Amygdala (tissue), 56 donors: Measurements from ENCODE around the gene MAP7D3.
A peak's percentile ranks its signal among the peaks of the same experiment; 100 is the strongest.
"Not testable (repeated sequence)": the region's sequence is repeated elsewhere in the genome, so short reads cannot be mapped to it uniquely, and the experiment has no call there.

Experiments
- DNase-seq, 56 donors: peaks; one replicate each; lab custom pipeline; 2025; lab: John Stamatoyannopoulos, UW

Gene MAP7D3

DNA sequence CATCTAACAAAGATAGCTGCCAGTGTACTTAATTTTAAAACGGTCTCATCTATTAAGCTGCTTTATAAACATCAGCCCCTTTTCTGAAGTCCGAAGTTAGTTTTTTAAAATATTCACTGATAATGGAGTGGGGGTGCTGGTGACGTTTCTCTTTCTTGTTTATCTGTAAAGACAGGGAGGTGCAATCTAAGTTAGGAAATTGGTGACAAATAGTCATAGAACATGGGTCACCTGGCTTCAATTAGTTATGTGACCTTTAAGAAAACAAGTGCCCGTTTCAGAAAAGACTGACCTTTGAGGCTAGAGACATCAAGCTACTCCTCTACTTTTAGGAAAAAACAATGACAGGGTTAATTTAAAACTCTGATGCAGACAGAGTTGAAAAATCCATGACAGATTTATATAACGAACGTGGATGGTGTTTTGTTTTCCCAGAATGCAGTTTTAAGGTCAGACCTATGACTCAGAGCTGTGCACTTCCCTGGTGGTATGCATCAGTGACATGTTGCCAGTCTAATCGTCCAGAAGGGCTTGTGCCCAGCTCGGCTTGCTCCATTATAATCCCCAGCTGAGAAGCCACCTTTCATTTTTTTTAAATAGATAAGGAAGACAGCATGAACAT, 65.7 kb downstream of the MAP7D3 start:
- DNase-seq = no peak

GRCh38 chrX:136183917-136184316, 67.3 kb downstream of the MAP7D3 start:
- no peak for DNase-seq

DNA sequence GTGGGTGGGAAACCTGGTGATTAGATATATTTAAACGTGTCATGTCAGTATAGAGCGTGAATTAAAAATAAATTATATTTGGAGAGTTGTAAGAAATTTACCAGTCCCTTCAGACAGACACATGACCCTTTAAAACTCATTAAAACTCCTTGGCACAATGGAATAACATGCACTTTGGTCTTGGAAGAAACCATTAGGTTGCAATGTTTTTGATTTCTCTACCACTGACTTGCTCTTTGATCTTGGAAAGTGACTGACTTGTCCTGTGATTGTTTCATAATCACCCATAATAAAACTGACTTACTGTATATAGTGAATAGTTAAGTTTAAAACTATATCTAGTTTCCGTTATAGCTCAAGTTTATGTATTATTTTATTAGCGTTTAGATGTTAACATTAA, 68.0 kb downstream of the MAP7D3 start:
- no peak for DNase-seq

DNA sequence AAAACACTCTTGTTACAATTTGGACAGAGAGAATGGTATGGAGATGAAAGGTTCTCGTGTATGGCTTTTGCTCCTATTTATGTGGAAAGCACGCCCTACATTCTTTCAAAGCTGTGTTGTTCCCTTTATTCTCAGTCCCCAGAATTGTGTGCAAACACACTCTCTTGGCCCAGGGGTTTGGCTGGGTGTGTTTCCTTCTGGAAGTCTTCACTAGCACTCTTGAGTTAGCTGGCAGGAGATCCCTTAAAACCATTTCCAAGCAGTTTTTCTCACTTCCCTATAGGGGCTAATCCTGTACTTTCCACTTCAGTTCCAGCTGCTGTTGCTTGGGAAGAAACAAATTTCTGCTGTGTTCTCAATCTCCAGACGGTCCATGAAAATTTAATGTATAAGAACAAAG, 68.8 kb downstream of the MAP7D3 start:
- no peak for DNase-seq

- no peak for DNase-seq
Observed at GRCh38 chrX:136179133-136179532, 72.1 kb downstream of the MAP7D3 start.

DNA sequence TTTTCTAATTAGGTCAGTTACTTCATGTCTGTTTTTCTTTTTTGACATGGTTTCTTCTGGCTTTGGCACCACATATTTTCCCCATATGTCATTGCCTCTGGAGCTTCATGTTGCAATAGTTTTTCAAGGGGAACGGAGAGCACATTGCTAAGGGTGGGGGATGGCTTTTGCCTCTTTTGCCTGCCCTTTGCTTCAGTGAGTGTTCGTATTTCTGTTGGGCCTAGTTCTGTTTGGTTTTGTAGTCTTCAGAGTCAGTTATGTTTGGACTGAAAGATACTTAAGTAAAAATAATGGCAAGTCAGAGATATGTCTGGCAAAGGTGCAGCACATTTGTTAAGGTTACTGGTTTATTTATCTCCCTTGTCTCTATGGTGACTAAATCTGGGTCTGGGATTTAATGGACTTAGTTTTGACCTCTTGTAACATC, 74.8 kb downstream of the MAP7D3 start:
- DNase-seq = no peak

DNA sequence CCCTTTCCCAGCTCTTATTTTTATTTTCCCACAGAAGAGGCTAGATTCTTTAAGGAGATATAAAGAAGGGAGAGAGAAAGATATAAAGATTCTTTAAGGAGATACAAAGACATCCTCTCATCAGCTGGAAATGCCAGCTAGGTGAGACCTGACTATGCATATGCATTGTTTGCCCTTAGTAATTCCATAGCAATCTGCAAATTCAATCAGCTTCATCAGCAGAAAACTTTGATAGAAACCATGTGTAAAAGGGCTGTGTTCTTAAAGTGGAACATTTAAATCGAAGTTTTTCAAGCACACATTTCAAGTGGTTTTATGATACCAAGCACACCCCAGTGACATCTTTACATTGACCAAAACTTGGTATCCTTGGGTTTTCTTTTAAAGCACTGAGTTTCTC, 79.8 kb downstream of the MAP7D3 start:
- no peak for DNase-seq

- peak in 12 of 56 donors; percentile 0 to 15 (median 4) for DNase-seq
Observed at GRCh38 chrX:136170139-136170800, 80.9 kb downstream of the MAP7D3 start.

DNA sequence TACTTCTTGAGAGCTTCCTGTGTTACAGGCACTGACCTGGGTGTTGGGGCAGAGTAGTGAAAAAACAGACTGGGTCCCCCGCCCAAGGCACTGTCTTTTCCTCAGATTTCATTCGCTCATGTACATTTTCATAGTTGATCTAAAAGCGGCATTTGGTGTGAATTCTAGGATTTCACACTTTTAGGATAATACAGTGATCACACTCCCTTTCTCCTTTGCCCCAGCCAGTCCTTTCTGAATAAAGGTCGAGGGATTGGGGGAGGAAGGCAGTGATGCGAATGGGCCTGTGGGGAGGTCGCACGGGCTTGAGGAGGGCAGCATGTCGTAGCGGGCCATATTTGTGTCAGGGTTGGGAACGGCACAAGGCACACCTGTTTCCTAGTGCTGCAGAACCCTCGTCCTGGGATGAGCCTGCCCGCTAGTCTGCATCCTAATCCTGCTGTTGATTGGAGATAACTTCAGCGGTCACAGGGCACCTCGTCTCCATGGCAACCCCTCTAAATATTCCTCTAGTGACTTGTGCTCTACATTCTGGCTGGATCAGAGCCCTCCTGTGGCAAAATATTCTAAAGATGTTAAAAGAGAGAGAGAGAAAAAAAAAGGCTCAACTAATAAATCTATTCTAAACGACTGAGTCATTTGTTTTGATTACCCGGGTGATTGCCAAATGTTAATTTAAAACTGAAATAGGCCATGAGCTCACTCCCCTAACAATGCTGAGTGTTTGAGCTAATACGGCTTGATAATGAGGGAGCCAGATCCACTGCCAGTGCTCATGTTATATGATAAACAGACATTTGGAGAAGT, 82.1 kb downstream of the MAP7D3 start:
- peak in 24 of 56 donors; percentile 0 to 47 (median 6) for DNase-seq

GRCh38 chrX:136167989-136168388, 83.2 kb downstream of the MAP7D3 start:
- DNase-seq = not testable (repeated sequence)

DNA sequence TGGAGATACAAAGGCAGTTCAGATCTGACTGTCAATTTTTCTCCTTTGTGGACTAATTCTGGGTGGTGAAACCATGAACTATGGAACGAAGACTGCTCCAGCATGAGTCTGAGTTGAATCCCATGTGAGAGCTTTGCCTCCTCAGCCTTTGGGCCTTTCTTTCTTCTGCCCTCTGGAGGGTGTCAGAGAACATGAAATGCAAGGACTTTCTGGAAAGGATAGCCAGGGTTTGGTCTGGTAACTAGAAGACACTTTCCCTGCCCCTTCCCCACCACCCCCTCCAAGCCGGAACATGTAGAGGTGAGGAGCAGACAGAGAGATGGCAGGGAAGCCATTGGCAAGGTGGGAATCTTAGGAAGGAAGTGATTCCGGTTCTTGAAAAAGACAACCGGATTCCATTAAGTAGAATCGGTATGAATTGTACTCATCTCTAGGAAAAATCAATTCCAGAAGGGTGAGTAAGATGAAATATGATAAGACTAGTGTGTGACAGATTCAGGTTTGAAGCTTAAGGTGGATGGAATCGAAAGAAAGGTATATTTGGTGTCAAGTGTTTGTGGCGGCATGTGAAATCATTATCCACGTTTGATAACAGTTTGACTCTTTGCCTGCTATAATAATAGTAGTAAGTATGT, 84.9 kb downstream of the MAP7D3 start:
- peak in 6 of 56 donors; percentile 0 to 6 (median 3) for DNase-seq

- DNase-seq = no peak
Observed at GRCh38 chrX:136165406-136165805, 85.8 kb downstream of the MAP7D3 start.

- no peak for DNase-seq
Observed at GRCh38 chrX:136163689-136164088, 87.5 kb downstream of the MAP7D3 start.
